HepG2 (cell line): ENCODE measurements around the gene GJA3.

ENCODE experiments used
- MAF1 ChIP-seq: sonication (generic); formaldehyde crosslinking; IDR thresholded peaks from 2 replicates; pipeline ENCODE4 v1.5.0; 2020; ENCODE audit warnings: missing genetic modification reagents, borderline replicate concordance
- TF ChIP-seq, protein P1 (sequence below): sonication (generic); formaldehyde crosslinking; IDR thresholded peaks from 2 replicates; pipeline ENCODE4 v1.5.0; 2020; ENCODE audit warnings: mild to moderate bottlenecking, missing genetic modification reagents, moderate library complexity

- TF ChIP-seq, protein P1, sequence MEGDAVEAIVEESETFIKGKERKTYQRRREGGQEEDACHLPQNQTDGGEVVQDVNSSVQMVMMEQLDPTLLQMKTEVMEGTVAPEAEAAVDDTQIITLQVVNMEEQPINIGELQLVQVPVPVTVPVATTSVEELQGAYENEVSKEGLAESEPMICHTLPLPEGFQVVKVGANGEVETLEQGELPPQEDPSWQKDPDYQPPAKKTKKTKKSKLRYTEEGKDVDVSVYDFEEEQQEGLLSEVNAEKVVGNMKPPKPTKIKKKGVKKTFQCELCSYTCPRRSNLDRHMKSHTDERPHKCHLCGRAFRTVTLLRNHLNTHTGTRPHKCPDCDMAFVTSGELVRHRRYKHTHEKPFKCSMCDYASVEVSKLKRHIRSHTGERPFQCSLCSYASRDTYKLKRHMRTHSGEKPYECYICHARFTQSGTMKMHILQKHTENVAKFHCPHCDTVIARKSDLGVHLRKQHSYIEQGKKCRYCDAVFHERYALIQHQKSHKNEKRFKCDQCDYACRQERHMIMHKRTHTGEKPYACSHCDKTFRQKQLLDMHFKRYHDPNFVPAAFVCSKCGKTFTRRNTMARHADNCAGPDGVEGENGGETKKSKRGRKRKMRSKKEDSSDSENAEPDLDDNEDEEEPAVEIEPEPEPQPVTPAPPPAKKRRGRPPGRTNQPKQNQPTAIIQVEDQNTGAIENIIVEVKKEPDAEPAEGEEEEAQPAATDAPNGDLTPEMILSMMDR (CRISPR knock-in tag) = no peak
- TF ChIP-seq MAF1 (CRISPR knock-in tag) = no peak
Observed at GRCh38 chr13:20178156-20178555, 17.3 kb upstream of the GJA3 start.
